Measurements from ENCODE around the gene SFTPD.
A peak's percentile ranks its signal among the peaks of the same experiment; 100 is the strongest.
"Not testable (repeated sequence)": the region's sequence is repeated elsewhere in the genome, so short reads cannot be mapped to it uniquely, and the experiment has no call there.

The SFTPD gene

DNA sequence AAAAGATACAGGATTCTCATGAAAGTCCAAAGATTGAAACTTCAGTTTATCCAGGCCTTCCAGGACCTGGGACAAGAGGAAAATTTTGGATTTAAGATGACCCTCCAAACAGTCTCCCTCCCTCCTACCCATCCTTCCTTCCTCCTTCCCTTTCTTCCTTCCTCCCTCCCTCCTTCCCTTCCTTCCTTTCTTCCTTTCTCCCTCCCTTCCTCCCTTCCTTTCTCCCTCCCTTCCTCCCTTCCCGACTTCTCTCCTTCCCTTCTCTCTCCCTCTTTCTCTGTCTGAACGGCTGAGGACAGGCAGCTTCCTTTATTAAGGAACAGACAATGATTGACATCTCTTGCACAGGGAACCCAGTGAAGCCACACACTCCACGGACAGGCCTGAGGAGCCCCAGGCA lies 23.3 kb downstream of the SFTPD start:
- Histone ChIP-seq H3K9ac (ENCODE audit: low read length) (no peak overlapping the region), H3K4me3 (ENCODE audit: low read depth, low read length) (no peak overlapping the region), H3K36me3 (ENCODE audit: control insufficient read depth, insufficient read depth, low read length) (no peaks in the 10 kb centered on the region), H3K9me3 (ENCODE audit: control insufficient read depth, insufficient read depth, low read depth, low read length) (no peaks in the 10 kb centered on the region; the same call in 1 of the 2 replicates), H3K4me1 (ENCODE audit: control insufficient read depth, insufficient read depth, low read length) (no peaks in the 10 kb centered on the region), H3K27ac (ENCODE audit: low read depth, low read length) (no peak overlapping the region), H3K27me3 (ENCODE audit: control insufficient read depth, insufficient read depth, low read length) (peaks cover 12% of the 10 kb centered on the region)

GRCh38 chr10:79923669-79924068 lies 25.2 kb downstream of the SFTPD start:
- Histone ChIP-seq H3K27ac (ENCODE audit: low read depth, low read length) (no peak overlapping the region), H3K36me3 (ENCODE audit: control insufficient read depth, insufficient read depth, low read length) (no peaks in the 10 kb centered on the region), H3K4me1 (ENCODE audit: control insufficient read depth, insufficient read depth, low read length) (no peaks in the 10 kb centered on the region), H3K27me3 (ENCODE audit: control insufficient read depth, insufficient read depth, low read length) (no peaks in the 10 kb centered on the region), H3K4me3 (ENCODE audit: low read depth, low read length) (no peak overlapping the region), H3K9me3 (ENCODE audit: control insufficient read depth, insufficient read depth, low read depth, low read length) (no peaks in the 10 kb centered on the region; the same call in 1 of the 2 replicates), H3K9ac (ENCODE audit: low read length) (no peak overlapping the region)

DNA sequence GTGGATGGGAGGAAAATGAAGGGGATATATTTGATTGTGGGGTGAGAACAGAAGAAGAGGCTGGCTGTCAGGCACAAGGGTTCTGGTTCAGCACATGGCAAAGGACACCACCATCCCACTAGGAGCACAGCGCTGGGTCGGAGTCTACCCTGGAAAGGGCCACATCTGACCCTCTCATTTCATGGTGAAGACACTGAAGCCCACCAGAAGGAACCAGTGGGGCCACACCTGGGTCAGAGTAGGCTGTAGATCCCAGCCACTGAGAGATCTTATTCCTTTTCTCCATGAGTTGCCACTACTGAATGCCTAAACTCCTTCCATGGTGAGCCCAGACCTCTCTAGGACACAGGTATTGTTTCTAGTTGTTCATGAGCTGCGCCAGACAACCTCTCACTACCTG lies 25.8 kb downstream of the SFTPD start:
- no peaks in the 10 kb centered on the region for H3K36me3 ChIP-seq (ENCODE audit: control insufficient read depth, insufficient read depth, low read length)
- no peak overlapping the region for H3K4me3 ChIP-seq (ENCODE audit: low read depth, low read length)
- H3K4me1 ChIP-seq (ENCODE audit: control insufficient read depth, insufficient read depth, low read length): no peaks in the 10 kb centered on the region
- H3K27ac ChIP-seq (ENCODE audit: low read depth, low read length): no peak overlapping the region
- H3K9me3 ChIP-seq (ENCODE audit: control insufficient read depth, insufficient read depth, low read depth, low read length): no peaks in the 10 kb centered on the region; the same call in 1 of the 2 replicates
- no peaks in the 10 kb centered on the region for H3K27me3 ChIP-seq (ENCODE audit: control insufficient read depth, insufficient read depth, low read length)
- H3K9ac ChIP-seq (ENCODE audit: low read length): no peak overlapping the region

DNA sequence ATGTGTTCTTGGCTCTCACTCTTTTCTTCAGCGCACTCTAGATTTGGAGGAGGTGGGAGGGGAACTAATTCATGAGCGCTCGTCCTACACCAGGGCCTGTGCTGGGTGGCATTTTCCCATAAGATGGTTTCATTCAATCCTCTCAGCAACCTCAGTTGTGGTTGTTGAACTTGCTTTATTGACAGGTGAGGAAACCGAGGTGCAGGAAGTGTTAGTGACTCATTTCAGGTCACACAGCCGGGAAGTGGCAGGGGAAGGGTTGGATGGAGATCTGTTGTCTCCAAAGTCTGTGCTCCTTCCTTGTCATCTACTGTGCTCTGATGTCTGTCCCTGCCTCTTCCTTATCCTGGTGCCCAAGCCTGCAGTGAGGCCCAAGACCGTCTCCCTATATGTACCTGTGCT lies 26.9 kb downstream of the SFTPD start:
- H3K4me1 ChIP-seq (ENCODE audit: control insufficient read depth, insufficient read depth, low read length); H3K4me3 ChIP-seq (ENCODE audit: low read depth, low read length); H3K36me3 ChIP-seq (ENCODE audit: control insufficient read depth, insufficient read depth, low read length); H3K9me3 ChIP-seq (ENCODE audit: control insufficient read depth, insufficient read depth, low read depth, low read length); H3K27ac ChIP-seq (ENCODE audit: low read depth, low read length); H3K27me3 ChIP-seq (ENCODE audit: control insufficient read depth, insufficient read depth, low read length); H3K9ac ChIP-seq (ENCODE audit: low read length): not testable (repeated sequence)

DNA sequence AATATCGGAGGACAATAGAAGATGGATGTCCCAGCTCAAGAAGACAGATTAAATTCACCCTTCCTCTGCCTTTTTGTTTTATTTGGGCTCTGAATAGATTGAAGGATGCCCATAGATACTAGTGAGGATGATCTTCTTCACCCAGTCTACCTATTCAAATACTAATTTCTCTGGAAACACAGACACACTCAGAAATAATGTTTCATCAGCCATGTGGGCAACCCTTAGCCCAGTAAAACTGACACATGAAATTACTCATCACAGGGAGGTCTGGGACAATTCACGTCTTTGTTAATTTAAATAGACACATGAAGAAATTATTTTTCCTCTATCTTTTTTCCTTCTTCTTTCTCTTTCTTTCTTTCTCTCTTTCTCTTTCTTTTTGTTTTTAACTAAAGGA lies 33.1 kb downstream of the SFTPD start:
- H3K4me3 ChIP-seq (ENCODE audit: low read depth, low read length); H3K36me3 ChIP-seq (ENCODE audit: control insufficient read depth, insufficient read depth, low read length); H3K27me3 ChIP-seq (ENCODE audit: control insufficient read depth, insufficient read depth, low read length); H3K27ac ChIP-seq (ENCODE audit: low read depth, low read length); H3K4me1 ChIP-seq (ENCODE audit: control insufficient read depth, insufficient read depth, low read length); H3K9me3 ChIP-seq (ENCODE audit: control insufficient read depth, insufficient read depth, low read depth, low read length); H3K9ac ChIP-seq (ENCODE audit: low read length): not testable (repeated sequence)

DNA sequence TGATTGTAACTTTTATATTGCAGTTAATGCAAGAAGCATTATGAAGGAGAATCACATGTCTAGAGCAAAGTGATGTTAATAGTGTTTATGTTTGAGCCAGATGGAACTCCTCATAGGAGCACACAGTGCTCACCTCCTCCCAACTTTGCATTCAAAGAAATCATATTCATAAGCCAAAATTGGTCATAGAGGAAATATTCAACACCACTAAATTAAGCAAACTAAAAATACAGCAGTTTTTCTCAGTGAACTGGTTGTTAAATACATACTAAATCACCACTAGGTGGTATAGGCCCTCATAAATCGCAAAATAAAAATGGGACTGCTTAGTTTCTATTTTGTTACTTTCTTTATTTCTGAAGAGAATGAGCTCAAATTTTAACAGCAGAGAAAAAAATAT lies 34.4 kb downstream of the SFTPD start:
- H3K27ac ChIP-seq (ENCODE audit: low read depth, low read length); H3K9ac ChIP-seq (ENCODE audit: low read length); H3K27me3 ChIP-seq (ENCODE audit: control insufficient read depth, insufficient read depth, low read length); H3K36me3 ChIP-seq (ENCODE audit: control insufficient read depth, insufficient read depth, low read length); H3K9me3 ChIP-seq (ENCODE audit: control insufficient read depth, insufficient read depth, low read depth, low read length); H3K4me3 ChIP-seq (ENCODE audit: low read depth, low read length); H3K4me1 ChIP-seq (ENCODE audit: control insufficient read depth, insufficient read depth, low read length): not testable (repeated sequence)

DNA sequence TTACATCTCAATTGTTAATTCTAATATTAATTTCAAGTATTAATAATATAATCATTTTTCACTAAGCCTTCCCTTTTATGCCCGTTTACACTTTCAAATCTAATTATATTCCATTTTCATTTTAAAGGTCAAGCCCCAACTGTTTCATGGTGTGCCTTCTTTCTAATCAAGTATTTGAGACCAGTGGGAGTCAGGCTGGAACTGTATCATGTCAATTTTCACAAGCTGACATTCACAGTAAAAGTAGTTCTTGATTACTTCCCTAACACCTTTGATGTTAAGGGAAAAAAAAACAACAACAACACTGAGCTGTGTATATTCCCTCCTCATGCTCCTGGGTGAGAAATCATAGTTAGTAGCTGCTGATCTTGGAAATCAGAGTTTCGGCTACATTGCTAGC lies 38.1 kb downstream of the SFTPD start:
- Histone ChIP-seq H3K27me3 (ENCODE audit: control insufficient read depth, insufficient read depth, low read length) (no peaks in the 10 kb centered on the region), H3K36me3 (ENCODE audit: control insufficient read depth, insufficient read depth, low read length) (peaks cover 4% of the 10 kb centered on the region; the same call in 1 of the 2 replicates), H3K4me3 (ENCODE audit: low read depth, low read length) (no peak overlapping the region), H3K9ac (ENCODE audit: low read length) (no peak overlapping the region), H3K9me3 (ENCODE audit: control insufficient read depth, insufficient read depth, low read depth, low read length) (no peaks in the 10 kb centered on the region), H3K27ac (ENCODE audit: low read depth, low read length) (no peak overlapping the region), H3K4me1 (ENCODE audit: control insufficient read depth, insufficient read depth, low read length) (no peaks in the 10 kb centered on the region)

- Histone ChIP-seq H3K4me3 (ENCODE audit: low read depth, low read length) (no peak overlapping the region), H3K27ac (ENCODE audit: low read depth, low read length) (no peak overlapping the region), H3K27me3 (ENCODE audit: control insufficient read depth, insufficient read depth, low read length) (peaks cover 4% of the 10 kb centered on the region), H3K4me1 (ENCODE audit: control insufficient read depth, insufficient read depth, low read length) (no peaks in the 10 kb centered on the region; the same call in 1 of the 2 replicates), H3K36me3 (ENCODE audit: control insufficient read depth, insufficient read depth, low read length) (peaks cover 4% of the 10 kb centered on the region; the same call in 1 of the 2 replicates), H3K9ac (ENCODE audit: low read length) (no peak overlapping the region), H3K9me3 (ENCODE audit: control insufficient read depth, insufficient read depth, low read depth, low read length) (no peaks in the 10 kb centered on the region)
Observed at GRCh38 chr10:79910344-79910743, 38.6 kb downstream of the SFTPD start.

GRCh38 chr10:79905322-79906314 lies 43.3 kb downstream of the SFTPD start:
- H3K27me3 ChIP-seq (ENCODE audit: control insufficient read depth, insufficient read depth, low read length): peaks cover 24% of the 10 kb centered on the region
- no peak overlapping the region for H3K27ac ChIP-seq (ENCODE audit: low read depth, low read length)
- peak overlapping the region; percentile 78 for H3K9ac ChIP-seq (ENCODE audit: low read length)
- peaks cover 4% of the 10 kb centered on the region; the same call in 1 of the 2 replicates for H3K36me3 ChIP-seq (ENCODE audit: control insufficient read depth, insufficient read depth, low read length)
- no peaks in the 10 kb centered on the region for H3K9me3 ChIP-seq (ENCODE audit: control insufficient read depth, insufficient read depth, low read depth, low read length)
- peak overlapping the region; percentile 88 for H3K4me3 ChIP-seq (ENCODE audit: low read depth, low read length)
- H3K4me1 ChIP-seq (ENCODE audit: control insufficient read depth, insufficient read depth, low read length): no peaks in the 10 kb centered on the region; the same call in 1 of the 2 replicates

GRCh38 chr10:79904671-79905321 lies 44.1 kb downstream of the SFTPD start:
- no peaks in the 10 kb centered on the region; the same call in 1 of the 2 replicates for H3K4me1 ChIP-seq (ENCODE audit: control insufficient read depth, insufficient read depth, low read length)
- peaks cover 4% of the 10 kb centered on the region; the same call in 1 of the 2 replicates for H3K36me3 ChIP-seq (ENCODE audit: control insufficient read depth, insufficient read depth, low read length)
- no peaks in the 10 kb centered on the region for H3K9me3 ChIP-seq (ENCODE audit: control insufficient read depth, insufficient read depth, low read depth, low read length)
- peak overlapping the region; percentile 78 for H3K9ac ChIP-seq (ENCODE audit: low read length)
- peak overlapping the region; percentile 88 for H3K4me3 ChIP-seq (ENCODE audit: low read depth, low read length)
- H3K27ac ChIP-seq (ENCODE audit: low read depth, low read length): no peak overlapping the region
- H3K27me3 ChIP-seq (ENCODE audit: control insufficient read depth, insufficient read depth, low read length): peaks cover 24% of the 10 kb centered on the region

GRCh38 chr10:79901571-79901970 lies 47.3 kb downstream of the SFTPD start:
- H3K27ac ChIP-seq (ENCODE audit: low read depth, low read length); H3K9me3 ChIP-seq (ENCODE audit: control insufficient read depth, insufficient read depth, low read depth, low read length); H3K4me3 ChIP-seq (ENCODE audit: low read depth, low read length); H3K4me1 ChIP-seq (ENCODE audit: control insufficient read depth, insufficient read depth, low read length); H3K36me3 ChIP-seq (ENCODE audit: control insufficient read depth, insufficient read depth, low read length); H3K9ac ChIP-seq (ENCODE audit: low read length): not testable (repeated sequence)
- peaks cover 24% of the 10 kb centered on the region for H3K27me3 ChIP-seq (ENCODE audit: control insufficient read depth, insufficient read depth, low read length)
